HG03159 (cell line): ENCODE measurements around the gene METTL27.
"Not testable (repeated sequence)": the region's sequence is repeated elsewhere in the genome, so short reads cannot be mapped to it uniquely, and the experiment has no call there.

Source experiments
- ATAC-seq: cut with Tn5 transposase; IDR thresholded peaks from one replicate; pipeline ENCODE4 v1.9.1; 2021; ENCODE audit warnings: mild to moderate bottlenecking, moderate library complexity; ENCODE audit not compliant: unreplicated experiment

The METTL27 gene

GRCh38 chr7:73822319-73823173 lies 19.8 kb downstream of the METTL27 start:
- no peak for ATAC-seq

- ATAC-seq, result not testable (repeated sequence)
Observed at GRCh38 chr7:73821597-73822285, 20.6 kb downstream of the METTL27 start.

DNA sequence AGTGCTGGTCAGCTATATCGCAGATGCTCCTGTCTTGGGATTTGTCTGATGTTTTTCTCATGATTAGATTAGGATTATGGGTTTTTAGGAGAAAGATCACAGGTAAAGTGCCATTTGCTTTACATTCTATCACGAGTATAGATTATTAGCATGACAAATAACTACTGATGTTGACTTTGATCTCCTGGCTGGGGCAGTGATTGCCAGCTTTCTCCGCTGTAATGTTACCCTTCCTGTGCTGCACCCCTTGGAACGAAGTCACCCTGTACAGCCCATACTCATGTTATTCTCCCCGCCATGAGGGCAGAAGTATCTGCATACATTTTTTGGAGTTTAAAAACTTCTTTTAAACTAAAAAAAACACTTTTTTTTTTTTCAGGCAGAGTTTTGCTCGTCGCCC lies 22.3 kb downstream of the METTL27 start:
- no peak for ATAC-seq

DNA sequence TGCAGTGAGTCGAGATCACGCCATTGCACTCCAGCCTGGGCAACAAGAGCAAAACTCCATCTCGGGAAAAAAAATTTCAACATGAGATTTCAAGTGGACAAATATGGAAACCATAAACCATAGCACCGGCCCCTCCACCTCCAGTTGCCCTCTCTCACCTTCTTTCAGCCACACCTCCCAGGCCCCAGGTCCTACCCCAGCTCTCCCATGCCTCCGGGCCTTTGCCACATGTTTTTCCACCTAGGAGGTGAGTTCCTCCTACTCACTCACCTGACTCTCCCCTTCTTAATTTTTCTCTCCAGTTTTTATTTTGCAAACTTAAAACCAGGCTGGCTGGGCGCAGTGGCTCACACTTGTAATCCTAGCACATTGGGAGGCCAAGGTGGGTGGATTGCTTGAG lies 25.2 kb downstream of the METTL27 start:
- ATAC-seq, result no peak

- no peak for ATAC-seq
Observed at GRCh38 chr7:73815436-73815835, 26.9 kb downstream of the METTL27 start.

- no peak for ATAC-seq
Observed at GRCh38 chr7:73812996-73813395, 29.3 kb downstream of the METTL27 start.

DNA sequence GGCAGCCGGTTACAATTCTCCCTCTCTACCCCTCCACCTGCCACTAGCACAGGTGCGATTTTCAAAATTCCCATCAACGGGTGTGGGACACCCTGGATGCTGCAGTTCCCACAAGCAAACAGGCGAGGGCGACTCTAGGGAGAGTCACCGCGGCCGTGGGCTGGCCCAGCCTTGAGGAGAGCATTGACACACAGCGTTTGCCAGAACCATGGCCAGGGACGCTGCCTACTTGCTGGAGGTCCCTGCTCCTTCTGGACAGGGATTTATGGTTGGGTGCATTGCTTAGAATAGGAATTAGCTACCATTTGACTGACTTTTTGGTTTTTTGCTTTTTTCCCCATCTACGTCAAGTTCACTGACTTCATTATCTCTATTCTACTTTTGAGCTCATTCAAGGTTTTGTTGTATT lies 30.6 kb downstream of the METTL27 start:
- ATAC-seq, result no peak

- ATAC-seq, result no peak
Observed at GRCh38 chr7:73810998-73811360, 31.3 kb downstream of the METTL27 start.

DNA sequence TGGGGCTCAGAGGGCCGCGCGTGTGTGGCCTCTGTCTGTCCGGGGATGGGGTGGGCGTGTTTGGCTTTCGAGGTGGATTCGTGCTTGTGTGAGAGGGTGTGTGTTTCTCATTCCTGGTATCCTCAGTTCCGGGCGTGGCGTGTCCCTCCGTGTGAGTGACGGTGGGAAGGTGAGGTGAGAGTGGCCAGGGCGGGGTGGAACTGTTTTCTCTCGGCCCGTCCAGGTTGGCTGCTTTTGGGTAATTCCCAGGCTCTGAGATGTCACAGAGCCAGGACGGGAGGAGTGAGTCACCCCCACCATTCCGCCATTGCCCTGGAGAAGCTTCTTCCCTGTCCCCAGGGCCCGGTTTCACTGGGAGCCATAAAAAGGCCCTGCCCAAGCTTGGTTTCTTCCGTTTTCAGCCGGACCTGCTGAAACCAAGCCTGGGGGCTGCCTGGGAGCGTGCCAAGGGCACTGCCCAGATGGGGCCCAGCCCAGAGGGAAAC lies 32.8 kb downstream of the METTL27 start:
- no peak for ATAC-seq

DNA sequence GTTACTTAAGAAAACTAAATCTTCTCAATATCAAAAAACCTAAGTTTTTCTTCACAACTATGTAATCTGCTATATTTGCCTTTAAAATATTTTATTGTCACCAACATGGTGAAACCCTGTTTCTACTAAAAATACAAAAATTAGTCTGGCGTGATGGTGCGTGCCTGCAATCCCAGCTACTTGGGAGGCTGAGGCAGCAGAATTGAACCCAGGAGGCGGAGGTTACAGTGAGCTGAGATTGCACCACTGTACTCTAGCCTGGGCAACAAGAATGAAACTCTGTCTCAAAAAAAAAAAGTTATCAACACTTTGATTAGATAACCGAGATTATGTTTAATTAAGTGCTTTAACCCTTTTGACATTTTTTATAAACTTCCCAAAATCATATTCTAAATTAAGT lies 39.9 kb downstream of the METTL27 start:
- no peak for ATAC-seq

- no peak for ATAC-seq
Observed at GRCh38 chr7:73801577-73801976, 40.7 kb downstream of the METTL27 start.

DNA sequence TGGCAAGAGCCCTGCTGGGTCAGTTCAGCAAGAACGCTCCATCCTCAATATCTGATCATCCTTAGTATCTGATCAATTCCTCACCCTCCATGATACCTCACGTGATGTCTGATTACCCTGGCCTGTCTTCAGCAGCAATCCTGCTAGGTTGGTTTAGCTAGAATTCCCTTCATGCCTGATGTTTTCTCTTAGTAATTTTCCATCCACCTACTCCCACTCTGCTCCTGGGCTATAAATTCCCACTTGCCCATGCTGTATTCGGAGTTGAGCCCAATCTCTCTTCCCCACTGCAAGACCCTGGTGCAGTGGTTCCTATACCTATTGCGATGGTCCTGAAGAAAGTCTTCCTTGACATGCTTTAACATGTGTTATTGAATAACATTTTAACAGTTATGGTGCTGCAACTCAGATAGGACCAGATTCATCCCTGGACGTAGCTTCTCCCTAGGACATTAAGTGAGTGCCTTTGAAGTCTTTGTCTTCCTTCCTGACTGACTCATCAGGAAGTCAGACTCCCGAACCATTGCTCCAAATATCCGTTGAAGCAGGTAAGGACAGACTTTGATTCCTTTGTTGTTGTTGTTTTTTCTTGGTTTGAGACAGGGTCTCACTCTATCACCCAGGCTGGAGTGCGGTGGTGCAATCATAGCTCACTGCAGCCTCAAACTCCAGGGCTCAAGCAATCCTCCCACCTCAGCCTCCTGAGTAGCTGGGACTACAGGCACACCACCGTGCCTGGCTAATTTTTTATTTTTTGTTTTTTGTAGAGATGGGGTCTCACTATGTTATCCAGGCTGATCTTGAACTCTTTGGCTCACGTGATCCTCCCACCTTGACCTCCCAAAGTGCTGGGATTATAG lies 42.8 kb downstream of the METTL27 start:
- ATAC-seq, result no peak

GRCh38 chr7:73797176-73797575 lies 45.1 kb downstream of the METTL27 start:
- ATAC-seq, result not testable (repeated sequence)

DNA sequence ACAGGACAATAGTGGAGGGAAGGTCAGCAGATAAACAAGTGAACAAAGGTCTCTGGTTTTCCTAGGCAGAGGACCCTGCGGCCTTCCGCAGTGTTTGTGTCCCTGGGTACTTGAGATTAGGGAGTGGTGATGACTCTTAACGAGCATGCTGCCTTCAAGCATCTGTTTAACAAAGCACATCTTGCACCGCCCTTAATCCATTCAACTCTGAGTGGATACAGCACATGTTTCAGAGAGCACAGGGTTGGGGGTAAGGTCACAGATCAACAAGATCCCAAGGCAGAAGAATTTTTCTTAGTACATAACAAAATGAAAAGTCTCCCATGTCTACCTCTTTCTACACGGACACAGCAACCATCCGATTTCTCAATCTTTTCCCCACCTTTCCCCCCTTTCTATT lies 45.7 kb downstream of the METTL27 start:
- not testable (repeated sequence) for ATAC-seq

DNA sequence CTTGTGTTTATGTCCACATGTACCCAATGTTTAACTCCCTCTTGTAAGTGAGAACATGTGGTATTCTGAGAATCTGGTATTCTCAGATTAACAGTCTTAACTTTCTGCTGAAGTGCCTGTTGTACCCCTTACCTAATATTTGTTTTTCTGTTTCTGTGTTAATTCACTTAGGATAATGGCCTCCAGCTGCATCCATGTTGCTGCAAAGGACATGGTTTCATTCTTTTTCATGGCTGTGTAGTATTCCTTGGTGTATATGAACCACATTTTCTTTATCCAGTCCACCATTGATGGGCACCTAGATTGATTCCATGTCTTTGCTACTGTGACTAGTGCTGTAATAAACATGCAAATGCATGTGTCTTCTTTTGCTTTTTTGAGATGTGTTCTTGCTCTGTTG lies 47.1 kb downstream of the METTL27 start:
- ATAC-seq, result not testable (repeated sequence)

- ATAC-seq, result not testable (repeated sequence)
Observed at GRCh38 chr7:73791170-73791690, 51.1 kb downstream of the METTL27 start.

- no peak for ATAC-seq
Observed at GRCh38 chr7:73789051-73789450, 53.3 kb downstream of the METTL27 start.

DNA sequence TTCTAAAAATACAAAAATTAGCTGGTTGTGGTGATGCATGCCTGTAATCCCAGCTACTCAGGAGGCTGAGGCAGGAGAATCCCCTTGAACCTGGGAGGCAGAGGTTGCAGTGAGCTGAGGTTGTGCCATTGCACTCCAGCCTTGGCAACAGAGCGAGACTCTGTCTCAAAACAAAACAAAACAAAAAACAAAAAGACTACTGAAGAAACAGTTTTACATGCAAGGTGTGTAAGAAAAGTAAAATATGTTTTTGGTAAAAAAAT lies 54.6 kb downstream of the METTL27 start:
- ATAC-seq, result not testable (repeated sequence)

DNA sequence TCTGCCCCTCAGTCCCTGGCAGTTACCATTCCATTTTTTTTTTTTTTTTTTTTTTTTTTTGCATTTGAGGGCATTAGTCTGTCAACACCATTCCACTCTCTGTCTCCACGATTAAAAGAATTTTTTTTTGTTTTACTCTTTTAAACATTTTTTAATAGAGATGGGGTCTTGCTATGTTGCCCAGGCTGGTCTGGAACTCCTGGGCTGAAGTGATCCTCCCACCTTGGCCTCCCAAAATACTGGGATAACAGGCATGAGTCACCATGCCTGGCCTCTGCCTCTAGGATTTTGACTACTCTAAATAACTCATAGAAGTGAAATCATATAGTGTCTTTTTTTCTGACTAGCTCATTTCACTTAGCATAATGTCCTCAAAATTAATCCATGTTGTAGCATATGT lies 55.7 kb downstream of the METTL27 start:
- no peak for ATAC-seq
